Upper lobe of left lung (tissue), 6 donors: ENCODE data around the gene PRMT3. TPM values are rescaled to one million over a fixed set of nuclear protein-coding genes. Genes with fewer than 3 reads are reported as not detected.

Source experiments
- ATAC-seq, 2 donors: fragments of 200-7000 bp; cut with Tn5 transposase; one replicate each; pipeline ENCODE4 v1.9.1; 2022; ENCODE audit warnings: mild to moderate bottlenecking in 2 of 2, moderate library complexity in 2 of 2; ENCODE audit not compliant: low FRiP score in 2 of 2
- DNase-seq, 2 donors: peaks; one replicate each; pipeline ENCODE4 v3.0.0-alpha.2; 2019 to 2020
- H3K27ac ChIP-seq, 4 donors: fragments of 200-600 bp; sonication (generic); one replicate each; pipeline ENCODE4 v1.5.1; 2016 to 2019
- H3K27me3 ChIP-seq, 4 donors: fragments of 200-600 bp; sonication (generic); one replicate each; pipeline ENCODE4 v1.5.1; 2017 to 2019
- H3K36me3 ChIP-seq, 4 donors: fragments of 200-600 bp; sonication (generic); one replicate each; pipeline ENCODE4 v1.5.1; 2016 to 2019
- H3K4me1 ChIP-seq, 4 donors: fragments of 200-600 bp; sonication (generic); one replicate each; pipeline ENCODE4 v1.5.1; 2018 to 2019
- H3K4me3 ChIP-seq, 4 donors: fragments of 200-600 bp; sonication (generic); one replicate each; pipeline ENCODE4 v1.5.1; 2017 to 2019; ENCODE audit warnings: mild to moderate bottlenecking in 2 of 4, moderate library complexity in 1 of 4
- H3K9me3 ChIP-seq, 4 donors: fragments of 200-600 bp; sonication (generic); one replicate each; pipeline ENCODE4 v1.5.1; 2018 to 2019
- CTCF ChIP-seq, 6 experiments: fragments of 450-650 bp in 4 of 6; fragments of 200-600 bp in 2 of 6; sonication (generic) in 2 of 6; IDR thresholded peaks; one replicate each; pipeline ENCODE4 v1.5.1; 2016 to 2019; ENCODE audit warnings: antibody characterized with exemption in 6 of 6
- EP300 ChIP-seq, 4 donors: sonication (generic); formaldehyde crosslinking; IDR thresholded peaks; one replicate each; pipeline ENCODE4 v1.5.1; 2017; ENCODE audit warnings: antibody characterized with exemption in 4 of 4, control low read depth in 2 of 4
- POLR2A ChIP-seq, 4 donors: fragments of 450-650 bp; IDR thresholded peaks; one replicate each; pipeline ENCODE4 v1.5.1; 2016 to 2017; ENCODE audit warnings: antibody characterized with exemption in 4 of 4, mild to moderate bottlenecking in 2 of 4
- POLR2AphosphoS5 ChIP-seq, 2 donors: sonication (generic); formaldehyde crosslinking; IDR thresholded peaks; one replicate each; pipeline ENCODE4 v1.5.1; 2017; ENCODE audit warnings: antibody characterized with exemption in 2 of 2
- WGBS, 2 donors: methylation state at CpG; one replicate each; pipeline ENCODE4 v1.1.5; 2017 to 2018; 5-methylcytosine and 5-hydroxymethylcytosine counted together
- total RNA-seq, 6 donors: library from RNA; depleted of rRNA in 4 of 6; stranded (reverse); fragments of >200 nt in 4 of 6; gene quantifications; one replicate each; pipeline versions ENCODE4 v1.1.0 to v1.2.1, GENCODE V29; 2016 to 2021
- donor health status: DM: no; HTN: no; CAD: no; lungs with moderate emphysema.
- donor health status: DM: no; HTN: yes; CAD: no; lungs with severe emphysema.

PRMT3 gene
- total RNA-seq, 6 donors from 2014 or later = 7.6 to 31.4 (median 13.1) TPM

GRCh38 chr11:20497124-20497792 is 109.7 kb downstream of the PRMT3 start:
- H3K27ac ChIP-seq = no peak overlapping the region
- H3K36me3 ChIP-seq = peaks cover 0 to 25% (median 0%) of the 10 kb centered on the region in 4 donors
- H3K9me3 ChIP-seq = no peaks in the 10 kb centered on the region
- ATAC-seq (no peak), DNase-seq (no peak)
- 88 to 91% methylated on average over 5 of the region's 5 CpGs for whole genome bisulfite sequencing, 2 donors
- no peak overlapping the region for H3K4me3 ChIP-seq
- no peaks in the 10 kb centered on the region for H3K4me1 ChIP-seq
- no peaks in the 10 kb centered on the region for H3K27me3 ChIP-seq
- TF ChIP-seq CTCF (IDR thresholded peaks at IDR 0.05) (no peak), POLR2A (IDR thresholded peaks at IDR 0.05) (no peak), POLR2AphosphoS5 (IDR thresholded peaks at IDR 0.05) (no peak), EP300 (IDR thresholded peaks at IDR 0.05) (no peak)

GRCh38 chr11:20501252-20501651 is 113.7 kb downstream of the PRMT3 start:
- no peaks in the 10 kb centered on the region for H3K4me1 ChIP-seq
- no peak overlapping the region for H3K4me3 ChIP-seq
- no peaks in the 10 kb centered on the region for H3K27me3 ChIP-seq
- H3K36me3 ChIP-seq = peaks cover 0 to 7% (median 0%) of the 10 kb centered on the region in 4 donors
- H3K27ac ChIP-seq = no peak overlapping the region
- TF ChIP-seq POLR2AphosphoS5 (IDR thresholded peaks at IDR 0.05) (no peak), EP300 (IDR thresholded peaks at IDR 0.05) (no peak), POLR2A (IDR thresholded peaks at IDR 0.05) (no peak), CTCF (IDR thresholded peaks at IDR 0.05) (no peak)
- ATAC-seq = no peak
- DNase-seq = no peak
- H3K9me3 ChIP-seq = no peaks in the 10 kb centered on the region

GRCh38 chr11:20501971-20502370 is 114.5 kb downstream of the PRMT3 start:
- H3K9me3 ChIP-seq = no peaks in the 10 kb centered on the region
- no peak overlapping the region for H3K4me3 ChIP-seq
- DNase-seq (no peak), ATAC-seq (no peak)
- no peak overlapping the region for H3K27ac ChIP-seq
- 92 to 93% methylated on average over 4 of the region's 4 CpGs for WGBS, 2 donors
- no peaks in the 10 kb centered on the region for H3K4me1 ChIP-seq
- H3K27me3 ChIP-seq = no peaks in the 10 kb centered on the region
- TF ChIP-seq POLR2A (IDR thresholded peaks at IDR 0.05) (no peak), EP300 (IDR thresholded peaks at IDR 0.05) (no peak), CTCF (IDR thresholded peaks at IDR 0.05) (no peak), POLR2AphosphoS5 (IDR thresholded peaks at IDR 0.05) (no peak)
- H3K36me3 ChIP-seq = peaks cover 0 to 6% (median 0%) of the 10 kb centered on the region in 4 donors

GRCh38 chr11:20511982-20512381 is 124.5 kb downstream of the PRMT3 start:
- DNase-seq = peak in 1 of 2 donors; percentile 13
- WGBS, 2 donors = 92 to 93% methylated on average over 5 of the region's 5 CpGs
- Histone ChIP-seq H3K4me1 (no peaks in the 10 kb centered on the region), H3K27ac (no peak overlapping the region), H3K9me3 (no peaks in the 10 kb centered on the region), H3K27me3 (no peaks in the 10 kb centered on the region), H3K4me3 (no peak overlapping the region), H3K36me3 (peaks cover 0 to 10% (median 0%) of the 10 kb centered on the region in 4 donors)
- ATAC-seq = no peak
- no peak for TF ChIP-seq CTCF (IDR thresholded peaks at IDR 0.05)
- TF ChIP-seq POLR2AphosphoS5 (IDR thresholded peaks at IDR 0.05) = no peak
- no peak for TF ChIP-seq EP300 (IDR thresholded peaks at IDR 0.05)
- TF ChIP-seq POLR2A (IDR thresholded peaks at IDR 0.05) = no peak

GRCh38 chr11:20512869-20513268 is 125.4 kb downstream of the PRMT3 start:
- WGBS, 2 donors = 89 to 94% methylated on average over 4 of the region's 4 CpGs
- ATAC-seq (no peak), DNase-seq (no peak)
- no peak for TF ChIP-seq CTCF (IDR thresholded peaks at IDR 0.05)
- no peak for TF ChIP-seq EP300 (IDR thresholded peaks at IDR 0.05)
- TF ChIP-seq POLR2A (IDR thresholded peaks at IDR 0.05) = no peak
- no peak for TF ChIP-seq POLR2AphosphoS5 (IDR thresholded peaks at IDR 0.05)
- Histone ChIP-seq H3K27me3 (no peaks in the 10 kb centered on the region), H3K4me1 (peaks cover 0 to 1% (median 0%) of the 10 kb centered on the region in 4 donors), H3K36me3 (peaks cover 0 to 10% (median 0%) of the 10 kb centered on the region in 4 donors), H3K4me3 (no peak overlapping the region), H3K27ac (no peak overlapping the region), H3K9me3 (no peaks in the 10 kb centered on the region)
